HEK293 (cell line): ENCODE data around the gene S100A16.

Experiments used
- CTCF ChIA-PET: fragments of 350-600 bp; formaldehyde crosslinking; extraction: SDS; loops from one replicate; lab custom pipeline; 2021; ENCODE audit warnings: antibody characterized with exemption; lab: Yijun Ruan, JAX
- POLR2A ChIA-PET: fragments of 300-600 bp; formaldehyde crosslinking; extraction: SDS; loops from one replicate; lab custom pipeline; 2020; ENCODE audit warnings: antibody characterized with exemption, inconsistent platforms; lab: Yijun Ruan, JAX
- H3K27ac ChIP-seq: fragments of 200-500 bp; sonication (Bioruptor generic); 2 replicates; pipeline ENCODE4 v1.5.1; 2014; ENCODE audit warnings: low read depth, low read length, control low read depth, inconsistent platforms; ENCODE audit errors: extremely low read depth
- H3K36me3 ChIP-seq, 2 experiments: fragments of 200-500 bp in 1 of 2; sonication (Bioruptor generic) in 1 of 2; 1 replicate in 1 of 2; 2 replicates in 1 of 2; pipeline ENCODE4 v1.5.1; 2014 to 2017; ENCODE audit warnings: inconsistent platforms in 2 of 2, low read length in 2 of 2; ENCODE audit not compliant: control insufficient read depth in 2 of 2, insufficient read depth in 1 of 2
- H3K4me1 ChIP-seq: fragments of 200-500 bp; sonication (Bioruptor generic); 2 replicates; pipeline ENCODE4 v1.5.1; 2014; ENCODE audit warnings: mild to moderate bottlenecking, low read length, inconsistent platforms; ENCODE audit not compliant: control insufficient read depth, insufficient read depth
- H3K4me3 ChIP-seq: 2 replicates; pipeline ENCODE4 v1.5.1; 2011; ENCODE audit warnings: low read depth, mild to moderate bottlenecking, control low read depth, low read length, moderate library complexity
- H3K9me3 ChIP-seq: fragments of 200-500 bp; sonication (Bioruptor generic); 2 replicates; pipeline ENCODE4 v1.5.1; 2014; ENCODE audit warnings: low read depth, low read length, inconsistent platforms; ENCODE audit not compliant: control insufficient read depth, insufficient read depth
- FEZF1 ChIP-seq: fragments of 450-650 bp; formaldehyde crosslinking; IDR thresholded peaks from 2 replicates; pipeline ENCODE4 v1.5.1; 2016; ENCODE audit warnings: missing biosample characterization, missing genetic modification characterization
- INSM2 ChIP-seq: fragments of 450-650 bp; formaldehyde crosslinking; IDR thresholded peaks from 2 replicates; pipeline ENCODE4 v1.5.1; 2016; ENCODE audit warnings: missing biosample characterization, missing genetic modification characterization
- SCRT1 ChIP-seq: fragments of 450-650 bp; formaldehyde crosslinking; IDR thresholded peaks from 2 replicates; pipeline ENCODE4 v1.5.1; 2016; ENCODE audit warnings: missing biosample characterization, missing genetic modification characterization, borderline replicate concordance
- ZBTB17 ChIP-seq: fragments of 450-650 bp; formaldehyde crosslinking; IDR thresholded peaks from 2 replicates; pipeline ENCODE4 v1.5.1; 2016; ENCODE audit warnings: missing biosample characterization, missing genetic modification characterization
- ZBTB26 ChIP-seq: fragments of 450-650 bp; formaldehyde crosslinking; optimal IDR thresholded peaks from 2 replicates; pipeline ENCODE3; 2016; ENCODE audit warnings: missing biosample characterization, mild to moderate bottlenecking, missing genetic modification characterization
- ZFP37 ChIP-seq: fragments of 450-650 bp; formaldehyde crosslinking; IDR thresholded peaks from 2 replicates; pipeline ENCODE4 v1.5.1; 2016; ENCODE audit warnings: missing biosample characterization, missing genetic modification characterization
- ZFP69B ChIP-seq: fragments of 450-650 bp; formaldehyde crosslinking; IDR thresholded peaks from 2 replicates; pipeline ENCODE4 v1.5.1; 2016; ENCODE audit warnings: missing biosample characterization, missing genetic modification characterization
- ZNF10 ChIP-seq: fragments of 450-650 bp; formaldehyde crosslinking; IDR thresholded peaks from 2 replicates; pipeline ENCODE4 v1.5.1; 2017; ENCODE audit warnings: missing biosample characterization, missing genetic modification characterization
- ZNF114 ChIP-seq: fragments of 450-650 bp; formaldehyde crosslinking; IDR thresholded peaks from 2 replicates; pipeline ENCODE4 v1.5.0; 2017; ENCODE audit warnings: missing biosample characterization, missing genetic modification characterization
- ZNF121 ChIP-seq: fragments of 450-650 bp; formaldehyde crosslinking; IDR thresholded peaks from 2 replicates; pipeline ENCODE4 v1.5.1; 2016; ENCODE audit warnings: missing biosample characterization, missing genetic modification characterization
- ZNF133 ChIP-seq: fragments of 450-650 bp; formaldehyde crosslinking; IDR thresholded peaks from 2 replicates; pipeline ENCODE4 v1.5.1; 2016; ENCODE audit warnings: missing biosample characterization, missing genetic modification characterization
- ZNF155 ChIP-seq: fragments of 450-650 bp; formaldehyde crosslinking; IDR thresholded peaks from 2 replicates; pipeline ENCODE4 v1.5.1; 2016; ENCODE audit warnings: missing biosample characterization, missing genetic modification characterization
- ZNF174 ChIP-seq: fragments of 450-650 bp; formaldehyde crosslinking; IDR thresholded peaks from 2 replicates; pipeline ENCODE4 v1.5.0; 2017; ENCODE audit warnings: missing biosample characterization, mild to moderate bottlenecking, missing genetic modification characterization
- ZNF184 ChIP-seq: fragments of 450-650 bp; IDR thresholded peaks from 2 replicates; pipeline ENCODE4 v1.5.1; 2018; ENCODE audit warnings: missing biosample characterization, mild to moderate bottlenecking, missing genetic modification characterization
- ZNF23 ChIP-seq: fragments of 450-650 bp; formaldehyde crosslinking; IDR thresholded peaks from 2 replicates; pipeline ENCODE4 v1.5.1; 2016; ENCODE audit warnings: missing biosample characterization, missing genetic modification characterization, borderline replicate concordance
- ZNF239 ChIP-seq: fragments of 450-650 bp; formaldehyde crosslinking; IDR thresholded peaks from 2 replicates; pipeline ENCODE4 v1.5.1; 2016; ENCODE audit warnings: missing biosample characterization, missing genetic modification characterization
- ZNF26 ChIP-seq: fragments of 450-650 bp; formaldehyde crosslinking; IDR thresholded peaks from 2 replicates; pipeline ENCODE4 v1.5.1; 2016; ENCODE audit warnings: missing biosample characterization, missing genetic modification characterization
- ZNF266 ChIP-seq: fragments of 450-650 bp; formaldehyde crosslinking; IDR thresholded peaks from 2 replicates; pipeline ENCODE4 v1.5.1; 2016; ENCODE audit warnings: missing biosample characterization, missing genetic modification characterization, low read depth
- ZNF335 ChIP-seq: fragments of 450-650 bp; formaldehyde crosslinking; conservative IDR thresholded peaks from 2 replicates; pipeline ENCODE4 v1.5.1; 2016; ENCODE audit warnings: missing biosample characterization, missing genetic modification characterization
- ZNF473 ChIP-seq: fragments of 450-650 bp; formaldehyde crosslinking; IDR thresholded peaks from 2 replicates; pipeline ENCODE4 v1.5.1; 2017; ENCODE audit warnings: missing biosample characterization, missing genetic modification characterization
- ZNF529 ChIP-seq: fragments of 450-650 bp; formaldehyde crosslinking; IDR thresholded peaks from 2 replicates; pipeline ENCODE4 v1.5.1; 2017; ENCODE audit warnings: missing genetic modification characterization, missing biosample characterization; ENCODE audit not compliant: insufficient replicate concordance
- ZNF558 ChIP-seq: fragments of 450-650 bp; formaldehyde crosslinking; IDR thresholded peaks from 2 replicates; pipeline ENCODE4 v1.5.1; 2016; ENCODE audit warnings: missing biosample characterization, missing genetic modification characterization
- ZNF777 ChIP-seq: fragments of 450-650 bp; formaldehyde crosslinking; IDR thresholded peaks from 2 replicates; pipeline ENCODE4 v1.5.1; 2017; ENCODE audit warnings: missing biosample characterization, missing genetic modification characterization, borderline replicate concordance
- ZNF792 ChIP-seq: fragments of 450-650 bp; formaldehyde crosslinking; IDR thresholded peaks from 2 replicates; pipeline ENCODE4 v1.5.1; 2016; ENCODE audit warnings: missing biosample characterization, missing genetic modification characterization
- ZXDB ChIP-seq: fragments of 450-650 bp; formaldehyde crosslinking; IDR thresholded peaks from 2 replicates; pipeline ENCODE4 v1.5.1; 2016; ENCODE audit warnings: missing biosample characterization, missing genetic modification characterization
- TF ChIP-seq, protein P1 (sequence below): fragments of 450-650 bp; formaldehyde crosslinking; IDR thresholded peaks from 2 replicates; pipeline ENCODE4 v1.5.1; 2016; ENCODE audit warnings: missing biosample characterization, missing genetic modification characterization, borderline replicate concordance

The S100A16 gene

GRCh38 chr1:153647346-153647714 lies 34.4 kb upstream of the S100A16 start:
- CTCF ChIA-PET = interaction anchor here (1.4 to 2.8 kb wide), 2 partner anchors 20 to 137 kb away, joined by 6 to 8 read pairs; partner anchors contain the start of gene S100A13
- POLR2A ChIA-PET = interaction anchor here (0.6 to 3.6 kb wide), 9 partner anchors 9 to 331 kb away, joined by 3 to 25 read pairs (median 5); partner anchors contain the start of genes CHTOP, CREB3L4, S100A1 and S100A13
- peaks cover 30 to 51% of the 10 kb centered on the region in 2 experiments for H3K36me3 ChIP-seq

DNA sequence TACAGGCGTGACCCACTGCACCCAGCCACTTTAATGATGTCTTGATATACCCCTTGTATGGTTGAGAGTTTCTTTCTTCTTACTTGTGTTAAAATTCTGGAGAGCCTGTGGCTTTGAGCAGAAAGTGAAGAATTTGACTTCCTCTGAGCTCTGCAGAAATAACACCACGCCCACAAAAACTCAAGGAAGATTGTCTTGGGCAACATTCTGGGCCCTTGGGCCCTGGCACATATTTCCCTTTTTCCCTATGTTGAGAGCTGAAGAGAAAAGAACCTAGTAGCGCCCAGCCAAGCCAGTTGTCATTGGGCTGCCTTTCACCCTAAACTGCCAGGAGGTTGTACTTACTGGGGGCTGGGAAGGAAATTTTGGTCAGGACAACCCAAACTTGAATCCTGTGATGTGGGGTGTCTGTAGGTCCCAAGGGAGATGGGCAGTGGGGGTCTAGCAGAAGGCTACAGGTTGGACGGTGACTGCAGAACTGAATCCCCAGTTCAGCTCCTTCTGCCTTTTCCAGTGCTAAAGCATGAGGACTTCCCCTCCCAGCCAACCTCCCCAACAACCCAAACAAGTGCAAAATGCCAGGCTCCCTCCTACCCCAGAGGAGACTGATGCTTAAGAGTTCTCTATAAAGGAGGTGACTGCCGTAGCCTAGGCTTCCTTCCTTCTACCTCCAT lies 33.9 kb upstream of the S100A16 start:
- no peaks in the 10 kb centered on the region for H3K4me1 ChIP-seq
- POLR2A ChIA-PET = interaction anchor here (0.9 to 3.6 kb wide), 6 partner anchors 9 to 321 kb away, joined by 3 to 25 read pairs (median 6); partner anchors contain the start of genes CHTOP, CREB3L4, S100A1 and S100A13
- no peak for TF ChIP-seq FEZF1 (tag by site-specific recombination)
- no peak for TF ChIP-seq ZNF792
- no peak for TF ChIP-seq ZNF558
- CTCF ChIA-PET = interaction anchor here (1.1 to 2.8 kb wide), 3 partner anchors 9 to 136 kb away, joined by 3 to 8 read pairs (median 6); partner anchors contain the start of gene S100A13
- no peaks in the 10 kb centered on the region for H3K9me3 ChIP-seq
- H3K4me3 ChIP-seq = no peak overlapping the region
- H3K27ac ChIP-seq = no peak overlapping the region
- H3K36me3 ChIP-seq = peaks cover 34 to 57% of the 10 kb centered on the region in 2 experiments

More at GRCh38 chr1:153647346-153647714, 34.4 kb upstream of the S100A16 start:
- Histone ChIP-seq H3K9me3 (no peaks in the 10 kb centered on the region), H3K4me1 (no peaks in the 10 kb centered on the region), H3K4me3 (no peak overlapping the region), H3K27ac (no peak overlapping the region)
- TF ChIP-seq ZXDB (tag by site-specific recombination) = no peak
- no peak for TF ChIP-seq ZNF114 (tag by site-specific recombination)
- TF ChIP-seq ZNF529 (tag by site-specific recombination) = no peak
- no peak for TF ChIP-seq ZNF335 (tag by site-specific recombination)
- TF ChIP-seq ZBTB26 (tag by site-specific recombination) = no peak
- TF ChIP-seq, protein P1, sequence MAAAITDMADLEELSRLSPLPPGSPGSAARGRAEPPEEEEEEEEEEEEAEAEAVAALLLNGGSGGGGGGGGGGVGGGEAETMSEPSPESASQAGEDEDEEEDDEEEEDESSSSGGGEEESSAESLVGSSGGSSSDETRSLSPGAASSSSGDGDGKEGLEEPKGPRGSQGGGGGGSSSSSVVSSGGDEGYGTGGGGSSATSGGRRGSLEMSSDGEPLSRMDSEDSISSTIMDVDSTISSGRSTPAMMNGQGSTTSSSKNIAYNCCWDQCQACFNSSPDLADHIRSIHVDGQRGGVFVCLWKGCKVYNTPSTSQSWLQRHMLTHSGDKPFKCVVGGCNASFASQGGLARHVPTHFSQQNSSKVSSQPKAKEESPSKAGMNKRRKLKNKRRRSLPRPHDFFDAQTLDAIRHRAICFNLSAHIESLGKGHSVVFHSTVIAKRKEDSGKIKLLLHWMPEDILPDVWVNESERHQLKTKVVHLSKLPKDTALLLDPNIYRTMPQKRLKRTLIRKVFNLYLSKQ (tag by site-specific recombination) = no peak
- no peak for TF ChIP-seq ZNF184 (tag by site-specific recombination)
- no peak for TF ChIP-seq ZNF155 (tag by site-specific recombination)
- no peak for TF ChIP-seq ZBTB17 (tag by site-specific recombination)
- TF ChIP-seq ZNF10 (tag by site-specific recombination) = no peak
- TF ChIP-seq ZNF239 (tag by site-specific recombination) = no peak
- TF ChIP-seq ZNF473 (tag by site-specific recombination) = no peak
- TF ChIP-seq ZFP37 (tag by site-specific recombination) = no peak

- POLR2A ChIA-PET = interaction anchor here (0.6 to 3.4 kb wide), 7 partner anchors 8 to 140 kb away, joined by 3 to 34 read pairs (median 4); partner anchors contain the start of genes CHTOP, S100A13 and SNAPIN
Observed at GRCh38 chr1:153643816-153644215, 30.9 kb upstream of the S100A16 start.

More at GRCh38 chr1:153643816-153644215, 30.9 kb upstream of the S100A16 start:
- CTCF ChIA-PET = interaction anchor here (1.0 to 1.7 kb wide), 3 partner anchors 16 to 133 kb away, joined by 3 to 7 read pairs (median 5); partner anchors contain the start of genes S100A1 and S100A13
- peaks cover 59 to 87% of the 10 kb centered on the region in 2 experiments for H3K36me3 ChIP-seq
- no peaks in the 10 kb centered on the region for H3K4me1 ChIP-seq
- H3K4me3 ChIP-seq = no peak overlapping the region
- H3K9me3 ChIP-seq = no peaks in the 10 kb centered on the region
- H3K27ac ChIP-seq = no peak overlapping the region
- TF ChIP-seq ZNF114 (tag by site-specific recombination) (no peak), ZNF23 (tag by site-specific recombination) (no peak), ZNF174 (tag by site-specific recombination) (no peak), ZNF266 (tag by site-specific recombination) (no peak), INSM2 (tag by site-specific recombination) (no peak), ZNF133 (tag by site-specific recombination) (no peak), ZNF26 (tag by site-specific recombination) (no peak), ZNF121 (tag by site-specific recombination) (no peak), ZFP69B (tag by site-specific recombination) (no peak), ZNF792 (no peak), ZNF777 (no peak), SCRT1 (tag by site-specific recombination) (no peak)
